Measurements from ENCODE around the gene PPM1B.

DNA sequence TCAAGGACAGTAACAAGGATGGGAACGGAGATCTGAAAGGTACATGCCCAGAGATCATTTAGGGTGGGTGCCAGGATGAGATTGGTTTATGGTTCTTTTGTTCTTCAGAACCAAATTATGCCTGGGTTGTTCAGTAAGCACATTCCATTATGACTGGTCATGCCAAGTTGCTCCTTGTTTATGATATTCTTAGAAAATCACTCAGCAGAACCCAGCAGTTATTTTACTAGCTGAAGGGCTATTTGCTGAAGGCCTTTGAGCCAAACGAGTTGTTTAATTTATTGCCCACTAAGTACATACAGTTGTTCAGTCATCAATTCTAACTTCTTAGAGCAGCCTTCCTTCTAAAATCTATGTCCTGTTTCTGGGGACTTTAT, 107.2 kb downstream of the PPM1B start:
- TF ChIP-seq SP1 (CRISPR knock-in tag; IDR thresholded peaks at IDR 0.05) = no peak
- TF ChIP-seq KAT7 (CRISPR knock-in tag; IDR thresholded peaks at IDR 0.05; ENCODE audit: borderline replicate concordance) = no peak
- TF ChIP-seq, protein P1, sequence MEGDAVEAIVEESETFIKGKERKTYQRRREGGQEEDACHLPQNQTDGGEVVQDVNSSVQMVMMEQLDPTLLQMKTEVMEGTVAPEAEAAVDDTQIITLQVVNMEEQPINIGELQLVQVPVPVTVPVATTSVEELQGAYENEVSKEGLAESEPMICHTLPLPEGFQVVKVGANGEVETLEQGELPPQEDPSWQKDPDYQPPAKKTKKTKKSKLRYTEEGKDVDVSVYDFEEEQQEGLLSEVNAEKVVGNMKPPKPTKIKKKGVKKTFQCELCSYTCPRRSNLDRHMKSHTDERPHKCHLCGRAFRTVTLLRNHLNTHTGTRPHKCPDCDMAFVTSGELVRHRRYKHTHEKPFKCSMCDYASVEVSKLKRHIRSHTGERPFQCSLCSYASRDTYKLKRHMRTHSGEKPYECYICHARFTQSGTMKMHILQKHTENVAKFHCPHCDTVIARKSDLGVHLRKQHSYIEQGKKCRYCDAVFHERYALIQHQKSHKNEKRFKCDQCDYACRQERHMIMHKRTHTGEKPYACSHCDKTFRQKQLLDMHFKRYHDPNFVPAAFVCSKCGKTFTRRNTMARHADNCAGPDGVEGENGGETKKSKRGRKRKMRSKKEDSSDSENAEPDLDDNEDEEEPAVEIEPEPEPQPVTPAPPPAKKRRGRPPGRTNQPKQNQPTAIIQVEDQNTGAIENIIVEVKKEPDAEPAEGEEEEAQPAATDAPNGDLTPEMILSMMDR (IDR thresholded peaks at IDR 0.05 in 2 of 3, conservative IDR thresholded peaks at IDR 0.05 in 1 of 3; ENCODE audit: insufficient read depth in 2 of 3, low read depth in 1 of 3, low read length in 3 of 3) = no peak
- TF ChIP-seq POLR2AphosphoS5 (IDR thresholded peaks at IDR 0.05; ENCODE audit: control insufficient read depth, insufficient read depth, low read depth, low read length) = no peak
- TF ChIP-seq, protein P2, sequence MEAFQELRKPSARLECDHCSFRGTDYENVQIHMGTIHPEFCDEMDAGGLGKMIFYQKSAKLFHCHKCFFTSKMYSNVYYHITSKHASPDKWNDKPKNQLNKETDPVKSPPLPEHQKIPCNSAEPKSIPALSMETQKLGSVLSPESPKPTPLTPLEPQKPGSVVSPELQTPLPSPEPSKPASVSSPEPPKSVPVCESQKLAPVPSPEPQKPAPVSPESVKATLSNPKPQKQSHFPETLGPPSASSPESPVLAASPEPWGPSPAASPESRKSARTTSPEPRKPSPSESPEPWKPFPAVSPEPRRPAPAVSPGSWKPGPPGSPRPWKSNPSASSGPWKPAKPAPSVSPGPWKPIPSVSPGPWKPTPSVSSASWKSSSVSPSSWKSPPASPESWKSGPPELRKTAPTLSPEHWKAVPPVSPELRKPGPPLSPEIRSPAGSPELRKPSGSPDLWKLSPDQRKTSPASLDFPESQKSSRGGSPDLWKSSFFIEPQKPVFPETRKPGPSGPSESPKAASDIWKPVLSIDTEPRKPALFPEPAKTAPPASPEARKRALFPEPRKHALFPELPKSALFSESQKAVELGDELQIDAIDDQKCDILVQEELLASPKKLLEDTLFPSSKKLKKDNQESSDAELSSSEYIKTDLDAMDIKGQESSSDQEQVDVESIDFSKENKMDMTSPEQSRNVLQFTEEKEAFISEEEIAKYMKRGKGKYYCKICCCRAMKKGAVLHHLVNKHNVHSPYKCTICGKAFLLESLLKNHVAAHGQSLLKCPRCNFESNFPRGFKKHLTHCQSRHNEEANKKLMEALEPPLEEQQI (IDR thresholded peaks at IDR 0.05) = no peak
- TF ChIP-seq TAF1 (IDR thresholded peaks at IDR 0.05; ENCODE audit: control insufficient read depth, extremely low read depth, insufficient read depth, low read length, severe bottlenecking) = no peak
- TF ChIP-seq NFIC (IDR thresholded peaks at IDR 0.05) = no peak
- TF ChIP-seq IFI16 (CRISPR knock-in tag; IDR thresholded peaks at IDR 0.05) = no peak
- TF ChIP-seq SRSF1 (IDR thresholded peaks at IDR 0.05; ENCODE audit: low read depth, low read length) = no peak
- TF ChIP-seq GABPB1 (CRISPR knock-in tag; IDR thresholded peaks at IDR 0.05) = no peak

Data from K562 (cell line).